Activated CD8-positive, alpha-beta memory T cell treated with anti-CD3 and anti-CD28 coated beads for 24 hours (primary cell): Measurements from ENCODE around the gene GAMT.

ENCODE experiments used
- DNase-seq: peaks from one replicate; pipeline ENCODE4 v3.0.0-alpha.2; 2020

The GAMT gene

GRCh38 chr19:1363599-1363998, 37.7 kb downstream of the GAMT start:
- DNase-seq, result no peak

GRCh38 chr19:1362387-1363257, 38.7 kb downstream of the GAMT start:
- no peak for DNase-seq

GRCh38 chr19:1361601-1362386, 39.5 kb downstream of the GAMT start:
- no peak for DNase-seq

- no peak for DNase-seq
These were observed 40.4 kb downstream of the GAMT start for GRCh38 chr19:1360818-1361461.

- no peak for DNase-seq
These were observed 41.1 kb downstream of the GAMT start for GRCh38 chr19:1360126-1360817.

- no peak for DNase-seq
These were observed 43.7 kb downstream of the GAMT start for GRCh38 chr19:1357531-1358109.

GRCh38 chr19:1356508-1356865, 44.9 kb downstream of the GAMT start:
- no peak for DNase-seq

- no peak for DNase-seq
These were observed 45.5 kb downstream of the GAMT start for GRCh38 chr19:1355568-1356507.

GRCh38 chr19:1354970-1355567, 46.3 kb downstream of the GAMT start:
- DNase-seq, result no peak

- no peak for DNase-seq
These were observed 48.2 kb downstream of the GAMT start for GRCh38 chr19:1353144-1353543.

GRCh38 chr19:1351381-1351851, 49.9 kb downstream of the GAMT start:
- no peak for DNase-seq

- no peak for DNase-seq
These were observed 50.5 kb downstream of the GAMT start for GRCh38 chr19:1350867-1351266.

GRCh38 chr19:1349211-1349610, 52.1 kb downstream of the GAMT start:
- DNase-seq, result no peak
